Measurements from ENCODE around the gene TM7SF2. TPM values are rescaled to one million over a fixed set of nuclear protein-coding genes. Genes with fewer than 3 reads are reported as not detected.
A peak's percentile ranks its signal among the peaks of the same experiment; 100 is the strongest.

Gene TM7SF2
- total RNA-seq, 4 donors from 2014 or later, result 29.4 to 59.5 (median 42.3) TPM

- peak; percentile 89 for DNase-seq
- in situ Hi-C loops (cut with MboI; ENCODE audit: low pct_ligation_motif_present in 1 of 4, low pct_unique_long_range_greater_than_20kb in 1 of 4, low sequenced_read_pairs in 3 of 4) (no loop called here), intact Hi-C loops (cut with DNase I; ENCODE audit: low total_unique reads) (no loop called here)
- Histone ChIP-seq H3K27ac (peak overlapping the region; percentile 63 to 78 (median 70)), H3K36me3 (no peaks in the 10 kb centered on the region), H3K9me3 (no peaks in the 10 kb centered on the region), H3K27me3 (no peaks in the 10 kb centered on the region), H3K4me3 (no peak overlapping the region), H3K4me1 (peaks cover 8 to 15% (median 10%) of the 10 kb centered on the region in 4 donors)
- WGBS, 2 donors (ENCODE audit: low coverage in 1 of 2), result 29 to 60% methylated on average over 2 to 12 of the region's 12 CpGs
- peak in 2 of 5 experiments; percentile 26 to 36 for TF ChIP-seq CTCF (IDR thresholded peaks at IDR 0.05)
- peak; percentile 13 for TF ChIP-seq POLR2A (IDR thresholded peaks at IDR 0.05)
- peak in 2 of 3 donors; percentile 5 to 26 for TF ChIP-seq POLR2AphosphoS5 (IDR thresholded peaks at IDR 0.05)
- no peak for TF ChIP-seq EP300 (IDR thresholded peaks at IDR 0.05; ENCODE audit: low read depth)
Measured at GRCh38 chr11:65150509-65151299, 39.0 kb downstream of the TM7SF2 start.

DNA sequence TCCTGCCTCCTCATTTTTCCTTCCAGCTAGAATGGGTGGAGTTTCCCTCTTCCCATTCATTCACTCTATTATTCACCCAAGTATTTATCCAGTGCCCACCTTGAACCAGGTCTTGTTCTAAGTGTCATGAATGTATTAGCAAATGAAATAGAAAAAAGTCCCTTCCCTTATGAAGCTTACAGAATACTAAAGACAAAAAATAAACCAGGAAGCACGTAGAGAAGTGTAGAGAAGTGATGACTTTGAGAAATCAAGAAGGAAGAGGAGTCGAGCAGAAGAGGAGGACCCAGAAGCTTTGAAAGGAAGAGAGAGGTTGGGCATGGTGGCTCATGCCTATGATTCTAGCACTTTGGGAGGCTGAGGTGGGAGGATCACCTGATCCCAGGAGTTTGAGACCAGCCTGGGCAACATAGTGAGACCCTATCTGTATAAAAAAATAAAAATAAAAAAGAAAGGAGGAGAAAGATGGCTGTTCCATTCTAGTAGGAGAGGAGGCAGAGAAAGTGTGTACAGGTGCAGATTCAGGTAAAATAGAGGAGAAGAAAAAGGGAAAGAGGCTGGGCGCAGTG is 39.7 kb downstream of the TM7SF2 start:
- WGBS, 2 donors (ENCODE audit: low coverage in 1 of 2), result 74 to 76% methylated on average over 3 of the region's 3 CpGs
- H3K27me3 ChIP-seq, result no peaks in the 10 kb centered on the region
- H3K36me3 ChIP-seq, result no peaks in the 10 kb centered on the region
- no peak overlapping the region for H3K4me3 ChIP-seq
- H3K4me1 ChIP-seq, result peaks cover 8 to 13% (median 10%) of the 10 kb centered on the region in 4 donors
- H3K27ac ChIP-seq, result peak overlapping the region; percentile 63 to 78 (median 70)
- DNase-seq, result no peak
- in situ Hi-C loops (cut with MboI; ENCODE audit: low pct_ligation_motif_present in 1 of 4, low pct_unique_long_range_greater_than_20kb in 1 of 4, low sequenced_read_pairs in 3 of 4) (no loop called here), intact Hi-C loops (cut with DNase I; ENCODE audit: low total_unique reads) (no loop called here)
- TF ChIP-seq EP300 (IDR thresholded peaks at IDR 0.05; ENCODE audit: low read depth) (no peak), CTCF (IDR thresholded peaks at IDR 0.05) (no peak), POLR2A (IDR thresholded peaks at IDR 0.05) (no peak), POLR2AphosphoS5 (IDR thresholded peaks at IDR 0.05) (no peak)
- H3K9me3 ChIP-seq, result no peaks in the 10 kb centered on the region

GRCh38 chr11:65152122-65152521 is 40.5 kb downstream of the TM7SF2 start:
- in situ Hi-C loops (cut with MboI; ENCODE audit: low pct_ligation_motif_present in 1 of 4, low pct_unique_long_range_greater_than_20kb in 1 of 4, low sequenced_read_pairs in 3 of 4), result no loop called here
- DNase-seq, result no peak
- Histone ChIP-seq H3K4me3 (no peak overlapping the region), H3K27me3 (no peaks in the 10 kb centered on the region), H3K36me3 (no peaks in the 10 kb centered on the region), H3K4me1 (peaks cover 8 to 12% (median 10%) of the 10 kb centered on the region in 4 donors), H3K27ac (peak overlapping the region in 2 of 4 donors; percentile 63 to 78), H3K9me3 (no peaks in the 10 kb centered on the region)
- TF ChIP-seq EP300 (IDR thresholded peaks at IDR 0.05; ENCODE audit: low read depth), result no peak
- no peak for TF ChIP-seq CTCF (IDR thresholded peaks at IDR 0.05)
- no peak for TF ChIP-seq POLR2A (IDR thresholded peaks at IDR 0.05)
- TF ChIP-seq POLR2AphosphoS5 (IDR thresholded peaks at IDR 0.05), result no peak
- 66 to 73% methylated on average over 2 of the region's 2 CpGs for WGBS, 2 donors (ENCODE audit: low coverage in 1 of 2)
- intact Hi-C loops (cut with DNase I; ENCODE audit: low total_unique reads), result no loop called here

DNA sequence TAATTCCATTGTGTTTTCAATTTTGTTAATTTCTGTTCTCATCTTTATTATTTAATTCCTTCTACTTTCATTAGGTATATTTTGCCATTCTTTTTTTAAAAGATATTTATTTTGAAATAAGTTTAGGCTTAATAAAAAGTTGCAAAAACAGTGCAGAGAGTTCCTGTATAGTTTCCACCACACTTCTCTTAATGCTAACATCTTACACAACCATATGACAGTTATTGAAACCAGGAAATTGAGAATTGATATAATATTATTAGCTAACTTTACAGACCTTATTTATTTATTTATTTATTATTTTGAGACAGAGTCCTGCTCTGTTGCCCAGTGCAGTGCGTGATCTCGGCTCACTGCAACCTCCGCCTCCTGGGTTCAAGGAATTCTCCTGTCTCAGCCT is 44.6 kb downstream of the TM7SF2 start:
- Histone ChIP-seq H3K9me3 (no peaks in the 10 kb centered on the region), H3K27me3 (no peaks in the 10 kb centered on the region), H3K36me3 (no peaks in the 10 kb centered on the region), H3K4me3 (no peak overlapping the region), H3K4me1 (peaks cover 0 to under 1% (median 0%) of the 10 kb centered on the region in 4 donors), H3K27ac (no peak overlapping the region)
- in situ Hi-C loops (cut with MboI; ENCODE audit: low pct_ligation_motif_present in 1 of 4, low pct_unique_long_range_greater_than_20kb in 1 of 4, low sequenced_read_pairs in 3 of 4), result no loop called here
- no peak for DNase-seq
- whole genome bisulfite sequencing, 2 donors (ENCODE audit: low coverage in 1 of 2), result 92 to 96% methylated on average over 3 of the region's 3 CpGs
- intact Hi-C loops (cut with DNase I; ENCODE audit: low total_unique reads), result no loop called here
- TF ChIP-seq EP300 (IDR thresholded peaks at IDR 0.05; ENCODE audit: low read depth) (no peak), POLR2AphosphoS5 (IDR thresholded peaks at IDR 0.05) (no peak)
